ENCODE measurements around the gene TSC1.

DNA sequence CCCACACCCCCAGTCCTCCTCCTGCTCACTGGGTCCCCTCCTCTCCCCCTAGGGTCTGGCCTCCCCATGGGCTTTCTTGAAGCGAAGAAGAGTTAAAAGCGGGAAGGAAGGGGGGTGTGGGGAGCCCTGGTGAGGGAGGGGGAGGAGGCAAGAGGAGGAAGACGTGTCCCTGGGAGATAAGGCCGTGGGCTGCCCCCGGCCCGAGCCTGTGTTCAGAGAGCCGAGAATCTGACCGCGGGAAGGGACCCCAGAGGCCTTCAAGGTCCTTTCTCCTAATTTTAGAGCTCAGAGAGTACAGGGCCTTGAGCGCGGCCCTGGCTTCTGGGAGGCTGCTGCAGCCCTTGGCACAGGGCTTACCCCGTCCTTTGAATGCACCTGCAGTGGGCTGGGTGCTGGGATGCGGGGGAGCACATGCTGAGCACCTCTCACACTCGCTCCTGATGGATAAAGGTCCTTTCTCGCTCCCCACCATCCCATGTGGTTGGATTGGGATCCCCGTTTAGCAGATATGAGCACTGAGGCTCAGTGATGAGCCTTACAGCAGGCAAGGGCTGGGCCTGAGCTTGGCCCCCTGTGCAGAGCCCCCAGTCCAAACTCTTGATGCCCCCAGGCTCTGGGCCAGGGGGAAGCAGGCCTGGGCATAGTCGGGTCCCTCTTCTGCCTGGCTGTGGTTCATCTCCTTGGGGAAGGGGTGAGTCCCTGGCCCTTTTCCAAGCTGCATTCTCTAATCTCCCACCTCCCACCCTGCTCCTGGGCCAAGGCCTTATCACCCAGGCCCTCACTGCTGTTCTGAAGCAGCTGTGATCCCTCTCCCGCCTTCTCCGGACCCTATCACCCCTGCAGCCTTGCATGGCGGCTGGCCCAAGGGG, 40.0 kb upstream of the TSC1 start:
- TF ChIP-seq, protein P1, sequence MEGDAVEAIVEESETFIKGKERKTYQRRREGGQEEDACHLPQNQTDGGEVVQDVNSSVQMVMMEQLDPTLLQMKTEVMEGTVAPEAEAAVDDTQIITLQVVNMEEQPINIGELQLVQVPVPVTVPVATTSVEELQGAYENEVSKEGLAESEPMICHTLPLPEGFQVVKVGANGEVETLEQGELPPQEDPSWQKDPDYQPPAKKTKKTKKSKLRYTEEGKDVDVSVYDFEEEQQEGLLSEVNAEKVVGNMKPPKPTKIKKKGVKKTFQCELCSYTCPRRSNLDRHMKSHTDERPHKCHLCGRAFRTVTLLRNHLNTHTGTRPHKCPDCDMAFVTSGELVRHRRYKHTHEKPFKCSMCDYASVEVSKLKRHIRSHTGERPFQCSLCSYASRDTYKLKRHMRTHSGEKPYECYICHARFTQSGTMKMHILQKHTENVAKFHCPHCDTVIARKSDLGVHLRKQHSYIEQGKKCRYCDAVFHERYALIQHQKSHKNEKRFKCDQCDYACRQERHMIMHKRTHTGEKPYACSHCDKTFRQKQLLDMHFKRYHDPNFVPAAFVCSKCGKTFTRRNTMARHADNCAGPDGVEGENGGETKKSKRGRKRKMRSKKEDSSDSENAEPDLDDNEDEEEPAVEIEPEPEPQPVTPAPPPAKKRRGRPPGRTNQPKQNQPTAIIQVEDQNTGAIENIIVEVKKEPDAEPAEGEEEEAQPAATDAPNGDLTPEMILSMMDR (IDR thresholded peaks at IDR 0.05): no peak
- TF ChIP-seq POLR2A (IDR thresholded peaks at IDR 0.05): no peak
